Neuronal stem cell (in vitro differentiated cells): ENCODE data around the gene CAMTA1.
A peak's percentile ranks its signal among the peaks of the same experiment; 100 is the strongest.

Experiments
- DNase-seq: peaks from one replicate; pipeline ENCODE4 v3.0.0-alpha.2; 2013; ENCODE audit warnings: low spot score
- H2AFZ ChIP-seq: one replicate; pipeline ENCODE4 v1.6.1; 2013; ENCODE audit warnings: mild to moderate bottlenecking, low read length, inconsistent platforms
- H2AK5ac ChIP-seq: 2 replicates; pipeline ENCODE4 v1.6.1; 2013; ENCODE audit warnings: low read depth, mild to moderate bottlenecking, inconsistent platforms, low read length, moderate library complexity, mixed read lengths
- H2BK120ac ChIP-seq: 2 replicates; pipeline ENCODE4 v1.6.1; 2013; ENCODE audit warnings: low read depth, mild to moderate bottlenecking, inconsistent platforms, low read length, moderate library complexity, mixed read lengths
- H2BK12ac ChIP-seq: one replicate; pipeline ENCODE4 v1.6.1; 2013; ENCODE audit warnings: low read length, inconsistent platforms
- H2BK15ac ChIP-seq: 2 replicates; pipeline ENCODE4 v1.6.1; 2013; ENCODE audit warnings: mild to moderate bottlenecking, low read length, inconsistent platforms, mixed read lengths
- H2BK5ac ChIP-seq: one replicate; pipeline ENCODE4 v1.6.1; 2013; ENCODE audit warnings: inconsistent platforms, mild to moderate bottlenecking, low read length, moderate library complexity
- H3K14ac ChIP-seq: one replicate; pipeline ENCODE4 v1.6.1; 2013; ENCODE audit warnings: low read length, inconsistent platforms
- H3K18ac ChIP-seq: 2 replicates; pipeline ENCODE4 v1.6.1; 2013; ENCODE audit warnings: low read length, inconsistent platforms
- H3K23ac ChIP-seq: 2 replicates; pipeline ENCODE4 v1.6.1; 2013; ENCODE audit warnings: low read depth, mild to moderate bottlenecking, mixed read lengths, low read length, inconsistent platforms; ENCODE audit not compliant: poor library complexity
- H3K27ac ChIP-seq: replicated peaks from 3 replicates; pipeline ENCODE4 v1.5.1; 2013; ENCODE audit warnings: low read length, inconsistent platforms
- H3K27me3 ChIP-seq, 3 experiments: 2 replicates each; pipeline ENCODE4 v1.6.1; 2013; ENCODE audit warnings: low read length in 3 of 3, mild to moderate bottlenecking in 2 of 3, inconsistent platforms in 1 of 3, low read depth in 1 of 3, mixed read lengths in 1 of 3, moderate library complexity in 1 of 3; ENCODE audit not compliant: control insufficient read depth in 3 of 3, insufficient read depth in 3 of 3
- H3K36me3 ChIP-seq, 2 donors: replicated peaks in 1 of 2; 2 replicates each; pipeline ENCODE4 v1.6.1; 2013; ENCODE audit warnings: low read length in 2 of 2; ENCODE audit not compliant: control insufficient read depth in 2 of 2, insufficient read depth in 2 of 2
- H3K4ac ChIP-seq: 2 replicates; pipeline ENCODE4 v1.6.1; 2013; ENCODE audit warnings: inconsistent platforms, mild to moderate bottlenecking, low read length, moderate library complexity
- H3K4me1 ChIP-seq, 2 donors: 1 replicate in 1 of 2; 2 replicates in 1 of 2; pipeline ENCODE4 v1.6.1; 2013; ENCODE audit warnings: low read length in 2 of 2, low read depth in 1 of 2; ENCODE audit not compliant: control insufficient read depth in 2 of 2, insufficient read depth in 1 of 2
- H3K4me2 ChIP-seq: one replicate; pipeline ENCODE4 v1.6.1; 2013; ENCODE audit warnings: mild to moderate bottlenecking, low read length, inconsistent platforms; ENCODE audit not compliant: insufficient read depth, poor library complexity, severe bottlenecking
- H3K4me3 ChIP-seq, 2 donors: 2 replicates each; pipeline ENCODE4 v1.5.1; 2013; ENCODE audit warnings: low read length in 2 of 2, mild to moderate bottlenecking in 2 of 2, inconsistent platforms in 1 of 2, moderate library complexity in 1 of 2
- H3K79me1 ChIP-seq: one replicate; pipeline ENCODE4 v1.6.1; 2013; ENCODE audit warnings: low read depth, mild to moderate bottlenecking, inconsistent platforms, low read length, moderate library complexity
- H3K9ac ChIP-seq: one replicate; pipeline ENCODE4 v1.6.1; 2013; ENCODE audit warnings: mild to moderate bottlenecking, low read depth, low read length, inconsistent platforms; ENCODE audit not compliant: poor library complexity
- H3K9me3 ChIP-seq, 2 donors: replicated peaks in 1 of 2; 2 replicates each; pipeline versions ENCODE3 to v1.6.1; 2013; ENCODE audit warnings: low read length in 2 of 2, mild to moderate bottlenecking in 2 of 2, inconsistent platforms in 1 of 2, low read depth in 1 of 2, mixed read lengths in 1 of 2, moderate library complexity in 1 of 2; ENCODE audit not compliant: control insufficient read depth in 2 of 2, insufficient read depth in 1 of 2
- H4K8ac ChIP-seq: one replicate; pipeline ENCODE4 v1.6.1; 2013; ENCODE audit warnings: low read depth, mild to moderate bottlenecking, inconsistent platforms, low read length, moderate library complexity
- H4K91ac ChIP-seq: one replicate; pipeline ENCODE4 v1.6.1; 2013; ENCODE audit warnings: low read length, low read depth, mild to moderate bottlenecking, inconsistent platforms; ENCODE audit not compliant: poor library complexity
- WGBS, 2 donors: extraction: QIAGEN DNeasy Blood & Tissue Kit; methylation state at CpG; one replicate each; pipeline ENCODE4 v1.1.7; 2013; ENCODE audit warnings: missing lambda C conversion rate in 2 of 2, mixed read lengths in 1 of 2; ENCODE audit not compliant: insufficient read length in 2 of 2, insufficient replicate concordance in 1 of 2; ENCODE audit errors: extremely low coverage in 2 of 2; 5-methylcytosine and 5-hydroxymethylcytosine counted together

CAMTA1 gene

DNA sequence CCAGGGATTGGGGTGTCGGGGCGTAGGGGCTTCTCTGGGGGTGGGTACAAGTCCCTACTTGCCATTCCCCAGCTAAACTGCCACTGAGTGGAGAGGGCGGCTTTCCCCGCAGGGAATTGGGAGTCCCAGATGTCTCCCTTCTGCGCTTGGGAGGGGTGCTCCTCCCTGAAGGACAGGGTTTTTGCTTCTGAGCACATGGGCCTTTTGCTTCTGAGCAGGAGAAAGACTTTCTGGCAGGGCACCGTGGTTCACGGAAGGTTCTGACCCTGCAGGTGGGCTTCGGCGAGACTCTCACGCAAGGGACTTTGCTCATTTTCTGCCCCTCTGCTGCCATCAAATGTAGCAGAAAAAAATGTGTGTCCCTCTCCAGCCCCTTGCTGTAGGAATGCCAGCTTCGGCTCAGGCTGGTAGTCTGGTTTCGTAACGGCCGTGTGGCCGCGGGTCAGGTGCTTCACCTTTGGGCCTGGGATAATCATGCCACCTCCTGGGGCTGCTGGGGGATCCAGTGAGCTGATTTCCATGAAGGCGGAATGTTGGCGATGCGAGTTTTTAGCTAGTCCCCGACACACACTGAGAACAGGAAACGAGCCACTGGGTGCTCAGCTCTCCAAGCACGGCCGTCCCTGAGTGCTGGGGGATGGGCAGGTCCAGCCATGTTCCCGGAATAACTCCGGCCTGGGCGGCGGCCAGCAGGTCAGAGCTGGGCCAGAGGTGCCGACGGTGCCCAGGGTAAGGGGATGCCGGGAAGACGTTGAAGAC is 364.0 kb downstream of the CAMTA1 start:
- Histone ChIP-seq H3K9ac (no peak overlapping the region), H2BK120ac (no peak overlapping the region), H4K91ac (no peak overlapping the region), H3K9me3 (peaks cover 0 to 5% of the 10 kb centered on the region in 2 donors), H2BK15ac (no peak overlapping the region), H2BK12ac (no peak overlapping the region), H3K23ac (peak overlapping the region; percentile 37), H3K36me3 (no peaks in the 10 kb centered on the region), H2AK5ac (no peak overlapping the region), H3K4me3 (no peak overlapping the region), H3K79me1 (no peaks in the 10 kb centered on the region), H3K27ac (no peak overlapping the region), H3K14ac (no peak overlapping the region), H2BK5ac (no peak overlapping the region), H3K4ac (no peak overlapping the region), H3K4me1 (peaks cover 0 to 13% of the 10 kb centered on the region in 2 donors), H4K8ac (no peak overlapping the region), H3K4me2 (no peak overlapping the region), H3K18ac (peak overlapping the region; percentile 44), H3K27me3 (peaks cover 0 to 33% (median 0%) of the 10 kb centered on the region in 3 experiments), H2AFZ (peak overlapping the region; percentile 1)
- DNase-seq = no peak
- WGBS, 2 donors = no CpG with 5 or more reads among the region's 31 CpGs

DNA sequence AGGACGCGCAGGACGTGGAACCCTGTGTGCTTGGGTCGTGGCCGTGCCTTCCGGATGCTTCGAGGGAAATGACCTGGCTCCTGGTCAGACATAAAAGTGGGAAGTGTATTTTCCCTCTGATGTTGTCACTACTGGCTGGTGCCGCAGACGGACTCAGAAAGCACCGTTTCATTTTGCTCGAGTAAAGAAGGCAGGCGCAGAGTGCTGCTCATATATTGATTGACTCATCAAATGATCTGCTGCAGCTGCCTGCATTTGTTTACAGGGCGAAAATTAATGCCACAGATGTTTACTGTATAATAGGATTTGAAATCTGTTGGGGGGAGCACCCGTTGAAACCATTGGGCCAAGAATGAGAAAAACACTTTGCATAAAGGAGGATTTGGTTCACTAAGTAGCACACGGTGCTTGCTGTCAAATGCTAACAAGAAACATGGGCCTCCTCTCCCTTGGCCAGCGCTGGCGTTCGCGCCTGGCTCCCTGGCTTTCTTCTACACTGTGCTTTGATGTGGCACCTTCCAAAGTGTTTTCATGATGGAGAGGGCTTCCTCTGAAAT is 365.5 kb downstream of the CAMTA1 start:
- Histone ChIP-seq H3K4me1 (peaks cover 0 to 13% of the 10 kb centered on the region in 2 donors), H2BK5ac (no peak overlapping the region), H4K8ac (no peak overlapping the region), H3K79me1 (no peaks in the 10 kb centered on the region), H2AFZ (no peak overlapping the region), H3K27ac (no peak overlapping the region), H3K18ac (no peak overlapping the region), H4K91ac (no peak overlapping the region), H2BK15ac (no peak overlapping the region), H3K9ac (no peak overlapping the region), H3K9me3 (peaks cover 0 to 5% of the 10 kb centered on the region in 2 donors), H3K14ac (no peak overlapping the region), H3K4me3 (no peak overlapping the region), H2BK120ac (no peak overlapping the region), H2AK5ac (no peak overlapping the region), H3K36me3 (no peaks in the 10 kb centered on the region), H3K27me3 (peaks cover 0 to 27% (median 0%) of the 10 kb centered on the region in 3 experiments), H3K4ac (no peak overlapping the region), H3K4me2 (no peak overlapping the region), H3K23ac (no peak overlapping the region), H2BK12ac (no peak overlapping the region)
- WGBS, 2 donors = no CpG with 5 or more reads among the region's 19 CpGs
- no peak for DNase-seq

DNA sequence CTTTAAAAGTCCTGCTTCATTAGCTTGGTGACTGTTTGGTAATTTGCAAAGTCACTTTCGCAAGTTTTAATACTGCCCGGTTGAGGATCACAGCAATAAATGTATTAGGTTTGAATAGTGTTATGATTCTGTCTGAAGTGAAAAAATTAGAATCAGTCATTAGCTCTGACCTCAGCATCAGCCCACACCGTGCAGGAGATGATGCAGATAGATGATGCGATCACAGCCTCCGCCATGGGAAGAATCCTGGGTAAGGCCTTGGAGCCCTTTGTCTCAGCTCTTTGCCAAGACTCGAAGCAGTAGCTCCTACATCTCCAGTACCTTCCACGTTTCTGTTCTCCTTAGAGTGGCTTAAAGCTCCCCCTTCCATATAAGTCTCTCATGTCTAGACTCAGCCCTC is 366.7 kb downstream of the CAMTA1 start:
- no peak overlapping the region for H2BK12ac ChIP-seq
- H2BK15ac ChIP-seq = no peak overlapping the region
- H3K27me3 ChIP-seq = peaks cover 0 to 27% (median 0%) of the 10 kb centered on the region in 3 experiments
- H3K4me1 ChIP-seq = peaks cover 0 to 13% of the 10 kb centered on the region in 2 donors
- no peak overlapping the region for H3K27ac ChIP-seq
- no peak overlapping the region for H2BK5ac ChIP-seq
- no peaks in the 10 kb centered on the region for H3K79me1 ChIP-seq
- H3K9ac ChIP-seq = no peak overlapping the region
- no peak overlapping the region for H3K23ac ChIP-seq
- H3K18ac ChIP-seq = no peak overlapping the region
- H3K4me3 ChIP-seq = no peak overlapping the region
- H4K91ac ChIP-seq = no peak overlapping the region
- H3K14ac ChIP-seq = no peak overlapping the region
- DNase-seq = no peak
- no peak overlapping the region for H3K4me2 ChIP-seq
- no peak overlapping the region for H4K8ac ChIP-seq
- no peaks in the 10 kb centered on the region for H3K36me3 ChIP-seq
- no peak overlapping the region for H2AFZ ChIP-seq
- H2BK120ac ChIP-seq = no peak overlapping the region
- H2AK5ac ChIP-seq = no peak overlapping the region
- H3K4ac ChIP-seq = no peak overlapping the region
- peaks cover 0 to 3% of the 10 kb centered on the region in 2 donors for H3K9me3 ChIP-seq
- WGBS, 2 donors = no CpG with 5 or more reads among the region's 7 CpGs

DNA sequence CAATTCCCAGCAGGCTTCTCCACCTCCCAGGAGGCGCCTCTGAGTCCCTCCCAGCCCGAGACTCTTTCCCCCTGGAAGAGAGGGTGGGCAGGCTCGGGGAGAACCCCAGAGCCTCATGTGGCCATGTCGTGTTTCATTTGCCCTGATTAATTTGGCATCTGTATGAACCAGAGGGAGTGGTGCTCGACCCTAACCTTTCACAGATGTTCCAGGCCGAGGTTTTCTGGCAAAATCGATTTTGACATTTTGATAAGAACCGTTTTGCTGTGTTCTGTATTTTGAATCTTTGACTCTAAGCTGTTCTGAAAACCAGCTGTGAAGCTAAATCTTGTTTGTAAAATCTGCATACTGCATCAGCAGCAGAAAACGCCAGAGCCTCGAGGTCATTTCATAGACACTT is 367.4 kb downstream of the CAMTA1 start:
- no peak overlapping the region for H2BK12ac ChIP-seq
- H3K9ac ChIP-seq = no peak overlapping the region
- WGBS, 2 donors = no CpG with 5 or more reads among the region's 10 CpGs
- no peak overlapping the region for H4K91ac ChIP-seq
- H3K18ac ChIP-seq = no peak overlapping the region
- no peak for DNase-seq
- H3K23ac ChIP-seq = no peak overlapping the region
- no peak overlapping the region for H2AK5ac ChIP-seq
- no peak overlapping the region for H3K4me2 ChIP-seq
- no peak overlapping the region for H4K8ac ChIP-seq
- no peak overlapping the region for H2BK120ac ChIP-seq
- H3K4me3 ChIP-seq = no peak overlapping the region
- H3K27me3 ChIP-seq = peaks cover 0 to 27% (median 0%) of the 10 kb centered on the region in 3 experiments
- no peak overlapping the region for H2BK15ac ChIP-seq
- H3K79me1 ChIP-seq = no peaks in the 10 kb centered on the region
- no peak overlapping the region for H3K27ac ChIP-seq
- no peak overlapping the region for H2BK5ac ChIP-seq
- no peak overlapping the region for H2AFZ ChIP-seq
- H3K14ac ChIP-seq = no peak overlapping the region
- H3K4me1 ChIP-seq = peaks cover 0 to 13% of the 10 kb centered on the region in 2 donors
- H3K36me3 ChIP-seq = no peaks in the 10 kb centered on the region
- H3K4ac ChIP-seq = no peak overlapping the region
- peaks cover 0 to 3% of the 10 kb centered on the region in 2 donors for H3K9me3 ChIP-seq
